K562 (cell line): ENCODE measurements around the gene NTM. TPM values are rescaled to one million over a fixed set of nuclear protein-coding genes. Genes with fewer than 3 reads are reported as not detected.

Source experiments
- ATAC-seq: fragments of 200-7000 bp; cut with Tn5 transposase; 3 replicates; pipeline ENCODE4 v1.9.1; 2020; ENCODE audit warnings: moderate library complexity
- BruUV-seq: library from RNA; stranded (reverse); fragments of 400-500 nt; replicated peaks from 2 replicates; lab custom pipeline; 2021; lab: Mats Ljungman, UMichigan
- CTCF ChIA-PET: fragments of 300-600 bp; formaldehyde crosslinking; extraction: SDS; loops from one replicate; lab custom pipeline; 2021; ENCODE audit warnings: low intra/inter-chr PET ratio; lab: Yijun Ruan, JAX
- POLR2A ChIA-PET: fragments of 300-600, 350-650 bp; sonication (Branson Sonifier 250); formaldehyde crosslinking; extraction: SDS; loops from one replicate; lab custom pipeline; 2021; ENCODE audit warnings: antibody characterized with exemption, inconsistent platforms; lab: Yijun Ruan, JAX
- DNase-seq, 4 experiments: peaks; one replicate each; pipeline versions ENCODE4 v3.0.0 to v3.0.0-alpha.2; 2011 to 2018; ENCODE audit warnings: low spot score in 3 of 4, mixed read lengths in 3 of 4; ENCODE audit errors: extremely low read depth in 1 of 4
- FAIRE-seq: peaks from 2 replicates; lab custom pipeline; 2011; peaks lifted over from hg19 to GRCh38; lab: Jason Lieb, UNC
- H2AFZ ChIP-seq: 2 replicates; pipeline ENCODE4 v1.6.0; 2011; ENCODE audit warnings: low read depth, low read length, control low read depth, inconsistent platforms
- H3K27ac ChIP-seq: fragments of 200-600 bp; 3 replicates; pipeline ENCODE4 v1.8.0; 2011; ENCODE audit warnings: low read depth, mild to moderate bottlenecking, control low read depth, inconsistent platforms, low read length, moderate library complexity, mixed read lengths; ENCODE audit errors: extremely low read depth
- H3K27me3 ChIP-seq, 2 experiments: fragments of 300-600 bp in 1 of 2; 2 replicates in 1 of 2; 3 replicates in 1 of 2; pipeline versions ENCODE4 v1.6.0 to v1.8.0; 2011; ENCODE audit warnings: inconsistent platforms in 2 of 2, low read length in 2 of 2, mild to moderate bottlenecking in 1 of 2, mixed read lengths in 1 of 2, moderate library complexity in 1 of 2; ENCODE audit not compliant: control insufficient read depth in 2 of 2, insufficient read depth in 2 of 2
- H3K36me3 ChIP-seq: fragments of 300-600 bp; 3 replicates; pipeline ENCODE4 v1.8.0; 2011; ENCODE audit warnings: mild to moderate bottlenecking, low read length, inconsistent platforms; ENCODE audit not compliant: control insufficient read depth, insufficient read depth
- H3K4me1 ChIP-seq, 2 experiments: fragments of 200-600 bp in 1 of 2; replicated peaks in 1 of 2; 2 replicates in 1 of 2; 3 replicates in 1 of 2; pipeline versions ENCODE4 v1.5.1 to v1.8.0; 2011; ENCODE audit warnings: inconsistent platforms in 2 of 2, low read length in 2 of 2, mild to moderate bottlenecking in 1 of 2, mixed read lengths in 1 of 2, moderate library complexity in 1 of 2; ENCODE audit not compliant: control insufficient read depth in 2 of 2, insufficient read depth in 2 of 2
- H3K4me2 ChIP-seq: 2 replicates; pipeline ENCODE4 v1.6.1; 2011; ENCODE audit warnings: low read length, control low read depth, inconsistent platforms, mixed read lengths; ENCODE audit not compliant: insufficient read depth
- H3K4me3 ChIP-seq: fragments of 200-600 bp; sonication (generic), shearing (Covaris generic); 2 replicates; pipeline ENCODE4 v1.5.1; 2016; ENCODE audit warnings: control low read depth, inconsistent platforms
- H3K79me2 ChIP-seq: fragments of 200-600 bp; 3 replicates; pipeline ENCODE4 v1.8.0; 2011; ENCODE audit warnings: low read length, inconsistent platforms; ENCODE audit not compliant: control insufficient read depth, insufficient read depth
- H3K9ac ChIP-seq, 2 experiments: 2 replicates each; pipeline versions ENCODE4 v1.6.0 to v1.6.1; 2011; ENCODE audit warnings: low read depth in 2 of 2, low read length in 2 of 2, control low read depth in 1 of 2, inconsistent platforms in 1 of 2, mild to moderate bottlenecking in 1 of 2, mixed read lengths in 1 of 2; ENCODE audit not compliant: insufficient read depth in 1 of 2
- H3K9me1 ChIP-seq: one replicate; pipeline ENCODE4 v1.6.0; 2011; ENCODE audit warnings: inconsistent platforms, mild to moderate bottlenecking, low read length, moderate library complexity; ENCODE audit not compliant: control insufficient read depth, insufficient read depth
- H3K9me3 ChIP-seq: replicated peaks from 2 replicates; pipeline ENCODE4 v1.5.1; 2011; ENCODE audit warnings: low read depth, low read length, inconsistent platforms; ENCODE audit not compliant: control insufficient read depth, insufficient read depth
- H4K20me1 ChIP-seq: replicated peaks from 2 replicates; pipeline ENCODE4 v1.6.1; 2011; ENCODE audit warnings: low read length, inconsistent platforms, mixed read lengths; ENCODE audit not compliant: control insufficient read depth, insufficient read depth
- CBFB ChIP-seq: sonication (generic); formaldehyde crosslinking; IDR thresholded peaks from 2 replicates; pipeline ENCODE4 v1.4.0; 2020; ENCODE audit warnings: mild to moderate bottlenecking, missing genetic modification reagents
- GATAD2A ChIP-seq: fragments of 450-650 bp; IDR thresholded peaks from 2 replicates; pipeline ENCODE4 v1.6.1; 2017
- HLTF ChIP-seq: fragments of 450-650 bp; IDR thresholded peaks from 2 replicates; pipeline ENCODE4 v1.6.1; 2016
- HMGXB4 ChIP-seq: sonication (generic); formaldehyde crosslinking; IDR thresholded peaks from 2 replicates; pipeline ENCODE4 v1.8.1; 2023; ENCODE audit warnings: mild to moderate bottlenecking, missing genetic modification reagents
- KAT2B ChIP-seq: IDR thresholded peaks from one replicate; pipeline ENCODE4 v1.6.1; 2012; ENCODE audit warnings: low read depth, mild to moderate bottlenecking, control low read depth, inconsistent platforms, low read length, moderate library complexity
- MIER1 ChIP-seq: fragments of 450-650 bp; IDR thresholded peaks from 2 replicates; pipeline ENCODE4 v1.6.1; 2016; ENCODE audit warnings: antibody characterized with exemption, mild to moderate bottlenecking, low read depth
- MTA1 ChIP-seq: fragments of 450-650 bp; IDR thresholded peaks from 2 replicates; pipeline ENCODE4 v1.6.1; 2017; ENCODE audit warnings: borderline replicate concordance
- PTBP1 ChIP-seq: fragments of 200-400 bp; formaldehyde crosslinking; IDR thresholded peaks from 2 replicates; pipeline ENCODE4 v1.6.1; 2017; ENCODE audit warnings: low read depth, low read length
- TEAD4 ChIP-seq, 2 experiments: sonication (generic) in 1 of 2; formaldehyde crosslinking in 1 of 2; IDR thresholded peaks; 2 replicates each; pipeline versions ENCODE4 v1.6.1 to v1.8.0; 2012 to 2022; ENCODE audit warnings: borderline replicate concordance in 1 of 2, inconsistent platforms in 1 of 2, low read length in 1 of 2, mild to moderate bottlenecking in 1 of 2, missing genetic modification reagents in 1 of 2
- THRA ChIP-seq: fragments of 450-650 bp; IDR thresholded peaks from 2 replicates; pipeline ENCODE4 v1.6.1; 2017; ENCODE audit warnings: mild to moderate bottlenecking, moderate library complexity
- ZNF445 ChIP-seq: fragments of 250-450 bp; sonication (Bioruptor Pico); IDR thresholded peaks from 2 replicates; pipeline ENCODE4 v1.4.0; 2020; ENCODE audit warnings: low read depth, mild to moderate bottlenecking, moderate library complexity
- ZNF778 ChIP-seq: fragments of 450-650 bp; formaldehyde crosslinking; IDR thresholded peaks from 2 replicates; pipeline ENCODE4 v1.4.0; 2020; ENCODE audit warnings: mild to moderate bottlenecking, moderate library complexity
- ZSCAN29 ChIP-seq: fragments of 450-650 bp; IDR thresholded peaks from 2 replicates; pipeline ENCODE4 v1.6.1; 2017
- WGBS: fragments of 100-300 bp; shearing (Covaris generic); methylation state at CpG from one replicate; pipeline ENCODE4 v1.1.6; 2016; ENCODE audit warnings: low coverage, mixed read lengths; ENCODE audit not compliant: insufficient coverage; ENCODE audit errors: missing lambda C conversion rate; 5-methylcytosine and 5-hydroxymethylcytosine counted together
- in situ Hi-C: fragments of 300-500 bp; cut with MboI; formaldehyde crosslinking; loops from 4 replicates; pipeline ENCODE4 v1.15.0; 2018; ENCODE audit warnings: inconsistent platforms, mixed read lengths
- intact Hi-C: fragments of 100-400 bp; cut with micrococcal nuclease; formaldehyde crosslinking; loops from 2 replicates; pipeline ENCODE4 v1.14.2; 2022
- polyA plus RNA-seq, 8 experiments: library from polyadenylated mRNA; depleted of rRNA in 4 of 8; stranded (reverse) in 5 of 8; unstranded in 3 of 8; fragments of >200 nt; fragmentation: Nextera tagmentation in 2 of 8; fragmentation: Illumina TruSeq in 1 of 8; extraction: Ambion mirVana in 2 of 8; extraction: Trizol in 1 of 8; gene quantifications; 2 replicates each; pipeline versions ENCODE4 v1.2.1 to v1.2.3, GENCODE V29; 2011 to 2014; ENCODE audit warnings: inconsistent platforms in 1 of 8, missing spikeins in 1 of 8
- total RNA-seq, 7 experiments: library from RNA; depleted of rRNA in 6 of 7; stranded (reverse); fragments of >200 nt in 6 of 7; fragmentation: Illumina TruSeq in 2 of 7; extraction: Trizol in 2 of 7; gene quantifications; 2 replicates each; pipeline versions ENCODE4 v1.2.1 to v1.2.3, GENCODE V29; 2011 to 2021; ENCODE audit warnings: low replicate concordance in 1 of 7

Gene NTM
- total and polyA plus RNA-seq, 9 of the 15 experiments (the other 6 are each of a cell fraction or from before 2014, with no cell fraction given): not detected

GRCh38 chr11:132037956-132038355 is 667.5 kb downstream of the NTM start (continued):
- TF ChIP-seq TEAD4 (IDR thresholded peaks at IDR 0.05; ENCODE audit: low read length) (no peak), TEAD4 (CRISPR knock-in tag; IDR thresholded peaks at IDR 0.05; ENCODE audit: borderline replicate concordance) (no peak), HLTF (no peak), ZNF778 (no peak), MIER1 (no peak), CBFB (no peak), ZSCAN29 (no peak), PTBP1 (no peak), ZNF445 (CRISPR knock-in tag) (no peak), THRA (no peak)

- H3K36me3 ChIP-seq: no peaks in the 10 kb centered on the region
- no peaks in the 10 kb centered on the region for H3K79me2 ChIP-seq
- BruUV-seq: no TSS peak
- WGBS: 3% methylated on average over 6 of the region's 7 CpGs
- no peaks in the 10 kb centered on the region for H3K4me1 ChIP-seq
- intact Hi-C loops: loop anchor here (5.0 kb wide), 1 partner anchor 292 kb away; no protein-coding TSS in a partner anchor
- CTCF ChIA-PET: no interaction called here
- H3K4me2 ChIP-seq: no peak overlapping the region
- ATAC-seq (no peak), DNase-seq (no peak), FAIRE-seq (no peak)
- H3K9me1 ChIP-seq: no peaks in the 10 kb centered on the region
- no peak overlapping the region for H3K27ac ChIP-seq
- no peak overlapping the region for H3K9ac ChIP-seq
- H3K27me3 ChIP-seq: no peaks in the 10 kb centered on the region
- no peaks in the 10 kb centered on the region; the same call in 1 of the 2 replicates for H3K9me3 ChIP-seq
- no peaks in the 10 kb centered on the region for H4K20me1 ChIP-seq
- TF ChIP-seq KAT2B (no peak), HMGXB4 (CRISPR knock-in tag) (no peak), MTA1 (no peak), GATAD2A (no peak)
- in situ Hi-C loops: no loop called here
- no peak overlapping the region for H3K4me3 ChIP-seq
- H2AFZ ChIP-seq: no peak overlapping the region
- POLR2A ChIA-PET: no interaction called here
Measured at GRCh38 chr11:132039521-132039920, 669.1 kb downstream of the NTM start.
